B cell (primary cell): ENCODE results near the gene ASAH2B.
"Not testable (repeated sequence)": the region's sequence is repeated elsewhere in the genome, so short reads cannot be mapped to it uniquely, and the experiment has no call there.

Experiments used
- EZH2 ChIP-seq: IDR thresholded peaks from 2 replicates; pipeline ENCODE4 v1.6.1; 2012; ENCODE audit warnings: borderline replicate concordance, low read depth, mild to moderate bottlenecking, moderate library complexity, low read length; ENCODE audit not compliant: insufficient read depth, poor library complexity, severe bottlenecking
- TF ChIP-seq, protein P1 (sequence below): fragments of 200-600 bp; IDR thresholded peaks from one replicate; pipeline ENCODE4 v1.8.0; 2022; ENCODE audit warnings: antibody characterized with exemption, mild to moderate bottlenecking

- TF ChIP-seq, protein P1, sequence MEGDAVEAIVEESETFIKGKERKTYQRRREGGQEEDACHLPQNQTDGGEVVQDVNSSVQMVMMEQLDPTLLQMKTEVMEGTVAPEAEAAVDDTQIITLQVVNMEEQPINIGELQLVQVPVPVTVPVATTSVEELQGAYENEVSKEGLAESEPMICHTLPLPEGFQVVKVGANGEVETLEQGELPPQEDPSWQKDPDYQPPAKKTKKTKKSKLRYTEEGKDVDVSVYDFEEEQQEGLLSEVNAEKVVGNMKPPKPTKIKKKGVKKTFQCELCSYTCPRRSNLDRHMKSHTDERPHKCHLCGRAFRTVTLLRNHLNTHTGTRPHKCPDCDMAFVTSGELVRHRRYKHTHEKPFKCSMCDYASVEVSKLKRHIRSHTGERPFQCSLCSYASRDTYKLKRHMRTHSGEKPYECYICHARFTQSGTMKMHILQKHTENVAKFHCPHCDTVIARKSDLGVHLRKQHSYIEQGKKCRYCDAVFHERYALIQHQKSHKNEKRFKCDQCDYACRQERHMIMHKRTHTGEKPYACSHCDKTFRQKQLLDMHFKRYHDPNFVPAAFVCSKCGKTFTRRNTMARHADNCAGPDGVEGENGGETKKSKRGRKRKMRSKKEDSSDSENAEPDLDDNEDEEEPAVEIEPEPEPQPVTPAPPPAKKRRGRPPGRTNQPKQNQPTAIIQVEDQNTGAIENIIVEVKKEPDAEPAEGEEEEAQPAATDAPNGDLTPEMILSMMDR = not testable (repeated sequence)
- not testable (repeated sequence) for TF ChIP-seq EZH2
Measured at GRCh38 chr10:50704436-50705079, 35.2 kb upstream of the ASAH2B start.
